IMR-90 (cell line): Measurements from ENCODE around the gene ZNF84. TPM values are rescaled to one million over a fixed set of nuclear protein-coding genes. Genes with fewer than 3 reads are reported as not detected.

Experiments used
- ATAC-seq: fragments of 200-7000 bp; cut with Tn5 transposase; 2 replicates; pipeline ENCODE4 v1.9.1; 2020; ENCODE audit warnings: low read depth, mild to moderate bottlenecking, moderate library complexity
- BruUV-seq: library from RNA; stranded (reverse); fragments of 400-500 nt; replicated peaks from 2 replicates; lab custom pipeline; 2021; lab: Mats Ljungman, UMichigan
- CTCF ChIA-PET: fragments of 300-600 bp; formaldehyde crosslinking; extraction: SDS; loops from one replicate; lab custom pipeline; 2021; ENCODE audit warnings: antibody characterized with exemption; lab: Yijun Ruan, JAX
- POLR2A ChIA-PET: fragments of 300-600 bp; sonication (Branson Sonifier 250); formaldehyde crosslinking; loops from one replicate; lab custom pipeline; 2022; ENCODE audit warnings: antibody characterized with exemption; ENCODE audit not compliant: unreplicated experiment; lab: Charles Lee
- DNase-seq: peaks from one replicate; pipeline ENCODE4 v3.0.0; 2013
- H2AFZ ChIP-seq: replicated peaks from 2 replicates; pipeline ENCODE3; 2013; ENCODE audit warnings: low read length, mild to moderate bottlenecking; ENCODE audit not compliant: poor library complexity
- H2AK5ac ChIP-seq: 2 replicates; pipeline ENCODE4 v1.6.1; 2013; ENCODE audit warnings: low read depth, low read length, inconsistent platforms
- H2AK9ac ChIP-seq: replicated peaks from 2 replicates; pipeline ENCODE3; 2013; ENCODE audit warnings: mild to moderate bottlenecking, low read depth, low read length, moderate library complexity; ENCODE audit not compliant: poor library complexity
- H2BK120ac ChIP-seq: 2 replicates; pipeline ENCODE4 v1.6.1; 2013; ENCODE audit warnings: low read depth, low read length, inconsistent platforms
- H2BK15ac ChIP-seq: 3 replicates; pipeline ENCODE4 v1.6.1; 2013; ENCODE audit warnings: low read depth, low read length, inconsistent platforms
- H2BK20ac ChIP-seq: 2 replicates; pipeline ENCODE4 v1.6.1; 2013; ENCODE audit warnings: low read depth, mild to moderate bottlenecking, inconsistent platforms, low read length, moderate library complexity
- H2BK5ac ChIP-seq: 2 replicates; pipeline ENCODE4 v1.6.1; 2013; ENCODE audit warnings: mild to moderate bottlenecking, low read depth, low read length, inconsistent platforms; ENCODE audit not compliant: poor library complexity, severe bottlenecking
- H3K14ac ChIP-seq: replicated peaks from 2 replicates; pipeline ENCODE4 v1.6.1; 2013; ENCODE audit warnings: low read depth, low read length, inconsistent platforms
- H3K18ac ChIP-seq: 2 replicates; pipeline ENCODE4 v1.6.1; 2013; ENCODE audit warnings: low read depth, low read length, control low read depth
- H3K23ac ChIP-seq: 2 replicates; pipeline ENCODE4 v1.6.1; 2013; ENCODE audit warnings: low read depth, low read length, inconsistent platforms
- H3K27ac ChIP-seq: 2 replicates; pipeline ENCODE4 v1.5.1; 2013; ENCODE audit warnings: mild to moderate bottlenecking, control low read depth, low read length; ENCODE audit not compliant: insufficient read depth
- H3K27me3 ChIP-seq: 2 replicates; pipeline ENCODE4 v1.6.1; 2013; ENCODE audit warnings: low read length; ENCODE audit not compliant: control insufficient read depth, insufficient read depth
- H3K36me3 ChIP-seq: 2 replicates; pipeline ENCODE4 v1.6.1; 2013; ENCODE audit warnings: low read length, mixed read lengths; ENCODE audit not compliant: control insufficient read depth, insufficient read depth
- H3K4ac ChIP-seq: 2 replicates; pipeline ENCODE4 v1.6.1; 2013; ENCODE audit warnings: low read depth, low read length, inconsistent platforms
- H3K4me1 ChIP-seq: 2 replicates; pipeline ENCODE4 v1.6.1; 2013; ENCODE audit warnings: low read length, mixed read lengths; ENCODE audit not compliant: control insufficient read depth, insufficient read depth
- H3K4me2 ChIP-seq: 2 replicates; pipeline ENCODE4 v1.6.1; 2013; ENCODE audit warnings: low read depth, mild to moderate bottlenecking, control low read depth, low read length, moderate library complexity
- H3K4me3 ChIP-seq: 2 replicates; pipeline ENCODE4 v1.5.1; 2013; ENCODE audit warnings: low read depth, mild to moderate bottlenecking, control low read depth, low read length, moderate library complexity; ENCODE audit not compliant: insufficient read depth
- H3K56ac ChIP-seq: 2 replicates; pipeline ENCODE4 v1.6.1; 2013; ENCODE audit warnings: low read length, inconsistent platforms; ENCODE audit not compliant: insufficient read depth; ENCODE audit errors: extremely low read depth
- H3K79me1 ChIP-seq, 2 experiments: 2 replicates each; pipeline ENCODE4 v1.6.1; 2013; ENCODE audit warnings: low read length in 2 of 2, inconsistent platforms in 1 of 2, low read depth in 1 of 2
- H3K9ac ChIP-seq: 2 replicates; pipeline ENCODE4 v1.6.1; 2013; ENCODE audit warnings: low read depth, low read length, control low read depth
- H3K9me1 ChIP-seq: 2 replicates; pipeline ENCODE4 v1.6.1; 2013; ENCODE audit warnings: low read length, inconsistent platforms; ENCODE audit not compliant: insufficient read depth
- H3K9me3 ChIP-seq: 2 replicates; pipeline ENCODE4 v1.6.1; 2013; ENCODE audit warnings: low read length; ENCODE audit not compliant: control insufficient read depth, insufficient read depth
- H4K20me1 ChIP-seq: 2 replicates; pipeline ENCODE4 v1.6.1; 2013; ENCODE audit warnings: low read length, inconsistent platforms; ENCODE audit not compliant: insufficient read depth
- H4K5ac ChIP-seq: 2 replicates; pipeline ENCODE4 v1.6.1; 2013; ENCODE audit warnings: mild to moderate bottlenecking, low read depth, low read length, control low read depth
- H4K8ac ChIP-seq, 2 experiments: 2 replicates each; pipeline ENCODE4 v1.6.1; 2013; ENCODE audit warnings: low read depth in 2 of 2, low read length in 2 of 2, control low read depth in 1 of 2, inconsistent platforms in 1 of 2
- H4K91ac ChIP-seq: 2 replicates; pipeline ENCODE4 v1.6.1; 2013; ENCODE audit warnings: low read depth, low read length, inconsistent platforms; ENCODE audit not compliant: insufficient read depth
- BHLHE40 ChIP-seq: fragments of 150-350 bp; IDR thresholded peaks from 2 replicates; pipeline ENCODE4 v1.6.1; 2016; ENCODE audit warnings: mild to moderate bottlenecking, low read depth, low read length
- CEBPB ChIP-seq: IDR thresholded peaks from 2 replicates; pipeline ENCODE4 v1.6.1; 2012; ENCODE audit warnings: low read depth, low read length, improper control_type of control experiment
- CHD1 ChIP-seq: IDR thresholded peaks from 2 replicates; pipeline ENCODE4 v1.6.1; 2012; ENCODE audit warnings: low read depth, low read length, improper control_type of control experiment
- FOS ChIP-seq: fragments of 150-350 bp; IDR thresholded peaks from 2 replicates; pipeline ENCODE4 v1.6.1; 2016; ENCODE audit warnings: low read depth, low read length
- MAFK ChIP-seq: IDR thresholded peaks from 2 replicates; pipeline ENCODE4 v1.6.1; 2012; ENCODE audit warnings: low read depth, low read length, improper control_type of control experiment
- MAZ ChIP-seq: IDR thresholded peaks from 2 replicates; pipeline ENCODE4 v1.6.1; 2012; ENCODE audit warnings: low read depth, mild to moderate bottlenecking, low read length, improper control_type of control experiment, moderate library complexity, borderline replicate concordance
- MXI1 ChIP-seq: IDR thresholded peaks from 2 replicates; pipeline ENCODE4 v1.6.1; 2012; ENCODE audit warnings: low read depth, mild to moderate bottlenecking, low read length, moderate library complexity, borderline replicate concordance
- NFE2L2 ChIP-seq: fragments of 150-350 bp; IDR thresholded peaks from 2 replicates; pipeline ENCODE4 v1.6.1; 2016; ENCODE audit warnings: low read depth, mild to moderate bottlenecking, low read length
- POLR2A ChIP-seq: IDR thresholded peaks from 2 replicates; pipeline ENCODE4 v1.6.1; 2012; ENCODE audit warnings: mild to moderate bottlenecking, low read depth, low read length
- RAD21 ChIP-seq: IDR thresholded peaks from 2 replicates; pipeline ENCODE4 v1.6.1; 2012; ENCODE audit warnings: low read length, improper control_type of control experiment
- RCOR1 ChIP-seq: IDR thresholded peaks from 2 replicates; pipeline ENCODE4 v1.6.1; 2012; ENCODE audit warnings: mild to moderate bottlenecking, low read length, improper control_type of control experiment; ENCODE audit not compliant: insufficient replicate concordance
- RFX5 ChIP-seq: IDR thresholded peaks from 2 replicates; pipeline ENCODE4 v1.8.0; 2012; ENCODE audit warnings: low read depth, mild to moderate bottlenecking, low read length, moderate library complexity
- SMC3 ChIP-seq: fragments of 150-350 bp; IDR thresholded peaks from 2 replicates; pipeline ENCODE4 v1.6.1; 2016; ENCODE audit warnings: low read depth, mild to moderate bottlenecking, antibody characterized with exemption, low read length, moderate library complexity
- WGBS, 2 experiments: methylation state at CpG; one replicate each; pipeline versions ENCODE4 v1.1.5 to v1.1.7; 2013; ENCODE audit warnings: missing lambda C conversion rate in 2 of 2; ENCODE audit not compliant: insufficient read length in 1 of 2; ENCODE audit errors: extremely low coverage in 2 of 2; 5-methylcytosine and 5-hydroxymethylcytosine counted together
- dilution Hi-C: fragments of 300-500 bp; cut with HindIII; formaldehyde crosslinking; loops from one replicate; pipeline ENCODE4 v1.14.3; 2018; ENCODE audit warnings: low sequenced_read_pairs; ENCODE audit not compliant: unreplicated experiment
- in situ Hi-C: fragments of 300-500 bp; cut with MboI; formaldehyde crosslinking; loops from 3 replicates; pipeline ENCODE4 v1.14.3; 2019; ENCODE audit warnings: low sequenced_read_pairs, inconsistent platforms, mixed read lengths
- intact Hi-C: fragments of 100-400 bp; cut with micrococcal nuclease; formaldehyde crosslinking; loops from 2 replicates; pipeline ENCODE4 v1.10.0; 2022
- polyA plus RNA-seq, 3 experiments: library from polyadenylated mRNA; depleted of rRNA; stranded (reverse); fragments of >200 nt; gene quantifications; 2 replicates each; pipeline ENCODE4 v1.2.3, GENCODE V29; 2012; ENCODE audit warnings: low replicate concordance in 1 of 3
- total RNA-seq: library from RNA; depleted of rRNA; stranded (reverse); fragments of >200 nt; gene quantifications from 2 replicates; pipeline ENCODE4 v1.2.3, GENCODE V29; 2012
- TF ChIP-seq, protein P1 (sequence below): fragments of 150-350 bp; IDR thresholded peaks from 2 replicates; pipeline ENCODE4 v1.6.1; 2017; ENCODE audit warnings: mild to moderate bottlenecking, antibody characterized with exemption, low read length, low read depth
- TF ChIP-seq, protein P2 (sequence below): conservative IDR thresholded peaks from 2 replicates; pipeline ENCODE4 v1.5.1; 2012; ENCODE audit warnings: mild to moderate bottlenecking, low read depth, low read length, improper control_type of control experiment
- TF ChIP-seq, protein P3 (sequence below): fragments of 150-350 bp; IDR thresholded peaks from 2 replicates; pipeline ENCODE4 v1.6.1; 2016; ENCODE audit warnings: low read depth, mild to moderate bottlenecking, low read length, moderate library complexity, borderline replicate concordance

ZNF84 gene
- total and polyA plus RNA-seq, 2 of the 4 experiments (the other 2 are of a cell fraction) = 14.9 to 38.5 TPM

DNA sequence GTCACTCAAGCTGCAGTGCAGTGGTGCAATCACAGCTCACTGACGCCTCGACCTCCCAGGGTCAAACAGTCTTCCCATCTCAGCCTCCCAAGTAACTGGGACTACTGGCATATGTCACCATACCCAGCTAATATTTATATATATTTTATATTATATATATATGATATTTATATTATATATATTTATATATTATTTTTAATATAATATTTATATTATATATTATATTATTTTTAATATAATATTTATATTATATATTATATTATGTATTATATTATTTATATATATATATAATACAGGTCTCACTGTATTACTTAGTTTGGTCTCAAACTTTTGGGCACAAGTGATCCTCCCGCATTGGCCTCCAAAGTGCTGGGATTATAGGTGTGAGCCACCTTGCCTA, 9.4 kb downstream of the ZNF84 start:
- Histone ChIP-seq H3K9ac (no peak overlapping the region), H3K36me3 (peaks cover 75% of the 10 kb centered on the region)
- TF ChIP-seq SMC3 (no peak), POLR2A (no peak), RCOR1 (no peak), RFX5 (no peak), MXI1 (no peak), CHD1 (no peak), RAD21 (no peak), NFE2L2 (no peak), FOS (no peak), BHLHE40 (no peak), MAZ (no peak), CEBPB (no peak), MAFK (no peak)
- TF ChIP-seq, protein P1, sequence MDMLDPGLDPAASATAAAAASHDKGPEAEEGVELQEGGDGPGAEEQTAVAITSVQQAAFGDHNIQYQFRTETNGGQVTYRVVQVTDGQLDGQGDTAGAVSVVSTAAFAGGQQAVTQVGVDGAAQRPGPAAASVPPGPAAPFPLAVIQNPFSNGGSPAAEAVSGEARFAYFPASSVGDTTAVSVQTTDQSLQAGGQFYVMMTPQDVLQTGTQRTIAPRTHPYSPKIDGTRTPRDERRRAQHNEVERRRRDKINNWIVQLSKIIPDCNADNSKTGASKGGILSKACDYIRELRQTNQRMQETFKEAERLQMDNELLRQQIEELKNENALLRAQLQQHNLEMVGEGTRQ = no peak
- TF ChIP-seq, protein P2, sequence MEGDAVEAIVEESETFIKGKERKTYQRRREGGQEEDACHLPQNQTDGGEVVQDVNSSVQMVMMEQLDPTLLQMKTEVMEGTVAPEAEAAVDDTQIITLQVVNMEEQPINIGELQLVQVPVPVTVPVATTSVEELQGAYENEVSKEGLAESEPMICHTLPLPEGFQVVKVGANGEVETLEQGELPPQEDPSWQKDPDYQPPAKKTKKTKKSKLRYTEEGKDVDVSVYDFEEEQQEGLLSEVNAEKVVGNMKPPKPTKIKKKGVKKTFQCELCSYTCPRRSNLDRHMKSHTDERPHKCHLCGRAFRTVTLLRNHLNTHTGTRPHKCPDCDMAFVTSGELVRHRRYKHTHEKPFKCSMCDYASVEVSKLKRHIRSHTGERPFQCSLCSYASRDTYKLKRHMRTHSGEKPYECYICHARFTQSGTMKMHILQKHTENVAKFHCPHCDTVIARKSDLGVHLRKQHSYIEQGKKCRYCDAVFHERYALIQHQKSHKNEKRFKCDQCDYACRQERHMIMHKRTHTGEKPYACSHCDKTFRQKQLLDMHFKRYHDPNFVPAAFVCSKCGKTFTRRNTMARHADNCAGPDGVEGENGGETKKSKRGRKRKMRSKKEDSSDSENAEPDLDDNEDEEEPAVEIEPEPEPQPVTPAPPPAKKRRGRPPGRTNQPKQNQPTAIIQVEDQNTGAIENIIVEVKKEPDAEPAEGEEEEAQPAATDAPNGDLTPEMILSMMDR = no peak
- TF ChIP-seq, protein P3, sequence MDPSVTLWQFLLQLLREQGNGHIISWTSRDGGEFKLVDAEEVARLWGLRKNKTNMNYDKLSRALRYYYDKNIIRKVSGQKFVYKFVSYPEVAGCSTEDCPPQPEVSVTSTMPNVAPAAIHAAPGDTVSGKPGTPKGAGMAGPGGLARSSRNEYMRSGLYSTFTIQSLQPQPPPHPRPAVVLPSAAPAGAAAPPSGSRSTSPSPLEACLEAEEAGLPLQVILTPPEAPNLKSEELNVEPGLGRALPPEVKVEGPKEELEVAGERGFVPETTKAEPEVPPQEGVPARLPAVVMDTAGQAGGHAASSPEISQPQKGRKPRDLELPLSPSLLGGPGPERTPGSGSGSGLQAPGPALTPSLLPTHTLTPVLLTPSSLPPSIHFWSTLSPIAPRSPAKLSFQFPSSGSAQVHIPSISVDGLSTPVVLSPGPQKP = no peak

More for the DNA sequence above, 9.4 kb downstream of the ZNF84 start:
- Histone ChIP-seq H2BK5ac (no peak overlapping the region), H2AK5ac (no peak overlapping the region), H4K91ac (no peak overlapping the region), H3K27me3 (no peaks in the 10 kb centered on the region), H2AFZ (no peak overlapping the region), H3K4me2 (no peak overlapping the region), H3K18ac (no peak overlapping the region), H2BK20ac (no peak overlapping the region), H3K23ac (no peak overlapping the region), H4K20me1 (no peaks in the 10 kb centered on the region), H3K14ac (no peak overlapping the region), H3K4me3 (no peak overlapping the region), H3K4me1 (no peaks in the 10 kb centered on the region), H3K56ac (no peak overlapping the region), H3K9me3 (peaks cover 91% of the 10 kb centered on the region), H2BK120ac (no peak overlapping the region), H4K8ac (no peak overlapping the region), H4K5ac (no peak overlapping the region), H3K4ac (no peak overlapping the region), H2AK9ac (no peak overlapping the region), H3K27ac (no peak overlapping the region), H3K9me1 (no peaks in the 10 kb centered on the region), H3K79me1 (peaks cover 0 to 13% of the 10 kb centered on the region in 2 experiments; a peak in 2 of 4 replicates), H2BK15ac (no peak overlapping the region)
- CTCF ChIA-PET = interaction anchor here (1.1 kb wide), 1 partner anchor 58 kb away, joined by 3 read pairs; no protein-coding TSS in a partner anchor
- BruUV-seq = no TSS peak
- DNase-seq (no peak), ATAC-seq (no peak)
- POLR2A ChIA-PET = no interaction called here
- dilution Hi-C loops (no loop called here), intact Hi-C loops (no loop called here), in situ Hi-C loops (no loop called here)
- no CpG with 5 or more reads among the region's 3 CpGs for WGBS, 2 experiments
